T-helper 1 cell treated with Interleukin-12 subunit alpha and Interleukin-12 subunit beta and Interleukin-4 antibody, amounts not matched to agents 30 μg/mL and 1 μg/mL, for 36 hours (primary cell): ENCODE data around the gene BAX.
"Not testable (repeated sequence)": the region's sequence is repeated elsewhere in the genome, so short reads cannot be mapped to it uniquely, and the experiment has no call there.

Experiments
- H3K27ac Mint-ChIP-seq: one replicate; pipeline ENCODE4 v1.8.0; 2021; ENCODE audit warnings: mild to moderate bottlenecking, mixed read lengths
- H3K27me3 Mint-ChIP-seq: one replicate; pipeline ENCODE4 v1.8.0; 2021; ENCODE audit warnings: low read depth, mixed read lengths
- H3K36me3 Mint-ChIP-seq: one replicate; pipeline ENCODE4 v1.8.0; 2021; ENCODE audit warnings: low read depth, mixed read lengths
- H3K4me1 Mint-ChIP-seq: one replicate; pipeline ENCODE4 v1.8.0; 2021; ENCODE audit warnings: low read depth, mixed read lengths
- H3K4me3 Mint-ChIP-seq: one replicate; pipeline ENCODE4 v1.8.0; 2021; ENCODE audit warnings: mild to moderate bottlenecking, moderate library complexity, mixed read lengths
- H3K9me3 Mint-ChIP-seq: one replicate; pipeline ENCODE4 v1.8.0; 2021; ENCODE audit warnings: mixed read lengths

Gene BAX

GRCh38 chr19:48954595-48955307 is at the start of gene BAX:
Gene BAX, plus strand, starts transcription at chr19:48954875. Its CDS starts 54 bp downstream, at chr19:48954929.
- peaks cover 26% of the 10 kb centered on the region for H3K36me3 Mint-ChIP-seq
- peak within 1 kb of the TSS; percentile 93 for H3K4me3 Mint-ChIP-seq
- H3K27me3 Mint-ChIP-seq = no peaks in the 10 kb centered on the region
- peak within 1 kb of the TSS; percentile 91 for H3K27ac Mint-ChIP-seq
- H3K9me3 Mint-ChIP-seq = no peaks in the 10 kb centered on the region
- peaks cover 21% of the 10 kb centered on the region for H3K4me1 Mint-ChIP-seq

GRCh38 chr19:48905664-48906063 is 49.0 kb upstream of the BAX start:
- Mint-ChIP-seq H3K4me3 (no peak overlapping the region), H3K36me3 (peaks cover 45% of the 10 kb centered on the region), H3K9me3 (no peaks in the 10 kb centered on the region), H3K27me3 (no peaks in the 10 kb centered on the region), H3K27ac (no peak overlapping the region), H3K4me1 (peaks cover 18% of the 10 kb centered on the region)

- Mint-ChIP-seq H3K27ac (no peak overlapping the region), H3K27me3 (no peaks in the 10 kb centered on the region), H3K36me3 (peaks cover 38% of the 10 kb centered on the region), H3K4me1 (peaks cover 13% of the 10 kb centered on the region), H3K9me3 (no peaks in the 10 kb centered on the region), H3K4me3 (no peak overlapping the region)
Observed at GRCh38 chr19:48906324-48906723, 48.4 kb upstream of the BAX start.

GRCh38 chr19:48907671-48908070 is 47.0 kb upstream of the BAX start:
- peaks cover 39% of the 10 kb centered on the region for H3K36me3 Mint-ChIP-seq
- peaks cover 4% of the 10 kb centered on the region for H3K4me1 Mint-ChIP-seq
- H3K27ac Mint-ChIP-seq = no peak overlapping the region
- no peak overlapping the region for H3K4me3 Mint-ChIP-seq
- no peaks in the 10 kb centered on the region for H3K27me3 Mint-ChIP-seq
- H3K9me3 Mint-ChIP-seq = no peaks in the 10 kb centered on the region

GRCh38 chr19:48909424-48910077 is 45.1 kb upstream of the BAX start:
- H3K27ac Mint-ChIP-seq = not testable (repeated sequence)

GRCh38 chr19:48910803-48911202 is 43.9 kb upstream of the BAX start:
- Mint-ChIP-seq H3K27ac (no peak overlapping the region), H3K27me3 (no peaks in the 10 kb centered on the region), H3K4me3 (no peak overlapping the region), H3K9me3 (no peaks in the 10 kb centered on the region), H3K36me3 (peaks cover 37% of the 10 kb centered on the region), H3K4me1 (peaks cover 5% of the 10 kb centered on the region)

More at GRCh38 chr19:48909424-48910077, 45.1 kb upstream of the BAX start:
- H3K4me1 Mint-ChIP-seq, H3K27me3 Mint-ChIP-seq, H3K4me3 Mint-ChIP-seq, H3K9me3 Mint-ChIP-seq: not testable (repeated sequence)
- H3K36me3 Mint-ChIP-seq = peaks cover 43% of the 10 kb centered on the region

- H3K4me3 Mint-ChIP-seq = no peak overlapping the region
- no peaks in the 10 kb centered on the region for H3K9me3 Mint-ChIP-seq
- peaks cover 38% of the 10 kb centered on the region for H3K36me3 Mint-ChIP-seq
- H3K4me1 Mint-ChIP-seq = peaks cover 4% of the 10 kb centered on the region
- no peak overlapping the region for H3K27ac Mint-ChIP-seq
- no peaks in the 10 kb centered on the region for H3K27me3 Mint-ChIP-seq
Observed at GRCh38 chr19:48913114-48913889, 41.4 kb upstream of the BAX start.

- H3K4me1 Mint-ChIP-seq = peaks cover 4% of the 10 kb centered on the region
- H3K27me3 Mint-ChIP-seq = no peaks in the 10 kb centered on the region
- H3K27ac Mint-ChIP-seq = peak overlapping the region; percentile 6
- no peak overlapping the region for H3K4me3 Mint-ChIP-seq
- H3K9me3 Mint-ChIP-seq = no peaks in the 10 kb centered on the region
- H3K36me3 Mint-ChIP-seq = peaks cover 38% of the 10 kb centered on the region
Observed at GRCh38 chr19:48914181-48914580, 40.5 kb upstream of the BAX start.

- peaks cover 35% of the 10 kb centered on the region for H3K36me3 Mint-ChIP-seq
- peaks cover 4% of the 10 kb centered on the region for H3K4me1 Mint-ChIP-seq
- H3K27ac Mint-ChIP-seq = no peak overlapping the region
- H3K4me3 Mint-ChIP-seq = no peak overlapping the region
- no peaks in the 10 kb centered on the region for H3K27me3 Mint-ChIP-seq
- H3K9me3 Mint-ChIP-seq = no peaks in the 10 kb centered on the region
Observed at GRCh38 chr19:48915757-48916156, 38.9 kb upstream of the BAX start.

- Mint-ChIP-seq H3K27ac (no peak overlapping the region), H3K9me3 (no peaks in the 10 kb centered on the region), H3K36me3 (peaks cover 33% of the 10 kb centered on the region), H3K27me3 (no peaks in the 10 kb centered on the region), H3K4me3 (no peak overlapping the region), H3K4me1 (peaks cover 2% of the 10 kb centered on the region)
Observed at GRCh38 chr19:48918071-48918470, 36.6 kb upstream of the BAX start.

GRCh38 chr19:48918801-48919247 is 35.9 kb upstream of the BAX start:
- Mint-ChIP-seq H3K27me3 (no peaks in the 10 kb centered on the region), H3K27ac (no peak overlapping the region), H3K36me3 (peaks cover 35% of the 10 kb centered on the region), H3K4me1 (peaks cover 2% of the 10 kb centered on the region), H3K9me3 (no peaks in the 10 kb centered on the region), H3K4me3 (no peak overlapping the region)

- H3K4me3 Mint-ChIP-seq, H3K4me1 Mint-ChIP-seq, H3K9me3 Mint-ChIP-seq, H3K27ac Mint-ChIP-seq, H3K27me3 Mint-ChIP-seq: not testable (repeated sequence)
- H3K36me3 Mint-ChIP-seq = peaks cover 32% of the 10 kb centered on the region
Observed at GRCh38 chr19:48919271-48919670, 35.4 kb upstream of the BAX start.

- Mint-ChIP-seq H3K36me3 (peaks cover 26% of the 10 kb centered on the region), H3K4me3 (no peak overlapping the region), H3K27ac (no peak overlapping the region), H3K4me1 (peaks cover under 1% of the 10 kb centered on the region), H3K27me3 (no peaks in the 10 kb centered on the region), H3K9me3 (no peaks in the 10 kb centered on the region)
Observed at GRCh38 chr19:48920949-48921348, 33.7 kb upstream of the BAX start.

GRCh38 chr19:48921721-48922500 is 32.8 kb upstream of the BAX start:
- Mint-ChIP-seq H3K4me1 (peaks cover 2% of the 10 kb centered on the region), H3K36me3 (peaks cover 23% of the 10 kb centered on the region), H3K27me3 (no peaks in the 10 kb centered on the region), H3K27ac (no peak overlapping the region), H3K9me3 (no peaks in the 10 kb centered on the region), H3K4me3 (no peak overlapping the region)
